DMS53 treated with DMSO at 0.1 percent for 48 hours (cell line): Measurements from ENCODE around the gene EPHB1.
A peak's percentile ranks its signal among the peaks of the same experiment; 100 is the strongest.

ENCODE experiments used
- DNase-seq: peaks from one replicate; lab custom pipeline; 2025; ENCODE audit not compliant: unreplicated experiment; lab: John Stamatoyannopoulos, UW

EPHB1 gene

GRCh38 chr3:135272026-135272669 lies 477.1 kb downstream of the EPHB1 start:
- DNase-seq, result peak; percentile 19

- no peak for DNase-seq
These were observed 497.1 kb downstream of the EPHB1 start for GRCh38 chr3:135292162-135292561.

DNA sequence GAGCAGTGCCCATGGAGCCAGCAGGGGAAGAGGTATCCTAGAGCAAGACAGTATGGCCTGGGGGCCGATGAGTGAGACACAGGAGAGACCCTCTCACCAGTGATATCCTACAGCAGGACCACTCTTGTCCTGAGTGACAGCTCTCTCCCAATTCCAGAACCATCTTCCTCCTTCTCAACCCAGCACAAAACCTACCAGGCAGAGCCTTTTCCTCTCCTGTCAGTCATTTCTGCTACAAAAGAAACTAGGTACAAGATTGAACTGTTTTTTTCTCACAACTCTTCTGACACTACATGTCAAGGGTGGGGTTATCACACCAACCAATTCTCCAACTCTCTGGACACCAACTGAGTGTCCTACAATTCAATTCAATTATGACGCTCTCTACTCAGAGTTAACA lies 506.6 kb downstream of the EPHB1 start:
- DNase-seq, result no peak

GRCh38 chr3:135304378-135304777 lies 509.3 kb downstream of the EPHB1 start:
- DNase-seq, result no peak
